Left ventricle myocardium inferior (tissue), 1 donor: ENCODE results near the gene CIB4. TPM values are rescaled to one million over a fixed set of nuclear protein-coding genes. Genes with fewer than 3 reads are reported as not detected.

Source experiments
- DNase-seq: peaks from one replicate; pipeline ENCODE4 v3.0.0-alpha.2; 2020
- H3K27ac ChIP-seq: fragments of 200-600 bp; replicated peaks from 2 replicates; pipeline ENCODE4 v1.8.0; 2021
- H3K27me3 ChIP-seq: fragments of 200-600 bp; 2 replicates; pipeline ENCODE4 v1.8.0; 2021; ENCODE audit warnings: low read depth
- H3K36me3 ChIP-seq: fragments of 200-600 bp; 2 replicates; pipeline ENCODE4 v1.8.0; 2021
- H3K4me1 ChIP-seq: fragments of 200-600 bp; 2 replicates; pipeline ENCODE4 v1.8.0; 2021
- H3K4me3 ChIP-seq: fragments of 200-600 bp; 2 replicates; pipeline ENCODE4 v1.8.0; 2021; ENCODE audit warnings: mild to moderate bottlenecking, moderate library complexity
- H3K9me3 ChIP-seq: fragments of 200-600 bp; replicated peaks from 2 replicates; pipeline ENCODE4 v1.8.0; 2021
- CTCF ChIP-seq: fragments of 200-600 bp; IDR thresholded peaks from 2 replicates; pipeline ENCODE4 v1.8.0; 2021; ENCODE audit warnings: antibody characterized with exemption, mild to moderate bottlenecking, borderline replicate concordance
- intact Hi-C: fragments of 100-400 bp; cut with micrococcal nuclease; formaldehyde crosslinking; loops from one replicate; pipeline ENCODE4 v1.11.0; 2022
- long read RNA-seq: library from polyadenylated mRNA; unstranded; transcript quantifications from one replicate; pipeline ENCODE4 v2.0.0, GENCODE V29; 2021
- total RNA-seq: library from RNA; stranded (reverse); fragmentation: NEBNext Ultra II Directional; extraction: Animal tissue kit (Norgen Biotek cat#: 25700); gene quantifications from one replicate; pipeline ENCODE4 v1.2.1, GENCODE V29; 2021
- donor health status: DM: no; HTN: yes; CAD: no; lungs with severe emphysema.

CIB4 gene
- not detected for total RNA-seq
- long read RNA-seq: 0 reads

- intact Hi-C loops: no loop called here
- H3K36me3 ChIP-seq: no peaks in the 10 kb centered on the region
- peaks cover 78% of the 10 kb centered on the region for H3K27me3 ChIP-seq
- DNase-seq: no peak
- no peak within 1 kb of the TSS for H3K4me3 ChIP-seq
- no peaks in the 10 kb centered on the region for H3K9me3 ChIP-seq
- H3K27ac ChIP-seq: no peak within 1 kb of the TSS
- TF ChIP-seq CTCF: no peak
- H3K4me1 ChIP-seq: no peaks in the 10 kb centered on the region
Observed at GRCh38 chr2:26640781-26641564, at the start of gene CIB4. Gene CIB4, minus strand, starts transcription at chr2:26641366. Its CDS starts 52 bp downstream, at chr2:26641314.

GRCh38 chr2:26687801-26688200, 46.6 kb upstream of the CIB4 start:
- peaks cover 47% of the 10 kb centered on the region for H3K27me3 ChIP-seq
- no peak overlapping the region for H3K27ac ChIP-seq
- peaks cover 15% of the 10 kb centered on the region for H3K4me1 ChIP-seq
- intact Hi-C loops: no loop called here
- H3K36me3 ChIP-seq: no peaks in the 10 kb centered on the region
- no peak overlapping the region for H3K4me3 ChIP-seq
- TF ChIP-seq CTCF: no peak
- H3K9me3 ChIP-seq: no peaks in the 10 kb centered on the region
- DNase-seq: no peak

- intact Hi-C loops: no loop called here
Observed at GRCh38 chr2:26687328-26687727, 46.2 kb upstream of the CIB4 start.

GRCh38 chr2:26685989-26686839, 45.0 kb upstream of the CIB4 start:
- peaks cover 4% of the 10 kb centered on the region for H3K4me1 ChIP-seq
- no peak overlapping the region for H3K4me3 ChIP-seq
- no peaks in the 10 kb centered on the region for H3K9me3 ChIP-seq
- no peak for DNase-seq
- no peak overlapping the region for H3K27ac ChIP-seq
- H3K36me3 ChIP-seq: no peaks in the 10 kb centered on the region
- intact Hi-C loops: no loop called here
- TF ChIP-seq CTCF: no peak
- peaks cover 36% of the 10 kb centered on the region for H3K27me3 ChIP-seq

More at GRCh38 chr2:26687328-26687727, 46.2 kb upstream of the CIB4 start:
- Histone ChIP-seq H3K27me3 (peaks cover 46% of the 10 kb centered on the region), H3K4me1 (peaks cover 15% of the 10 kb centered on the region), H3K4me3 (no peak overlapping the region), H3K27ac (no peak overlapping the region), H3K9me3 (no peaks in the 10 kb centered on the region), H3K36me3 (no peaks in the 10 kb centered on the region)
- no peak for TF ChIP-seq CTCF
- no peak for DNase-seq

GRCh38 chr2:26685341-26685740, 44.2 kb upstream of the CIB4 start:
- H3K4me1 ChIP-seq: no peaks in the 10 kb centered on the region
- H3K27ac ChIP-seq: no peak overlapping the region
- no peak for TF ChIP-seq CTCF
- intact Hi-C loops: no loop called here
- no peak overlapping the region for H3K4me3 ChIP-seq
- DNase-seq: no peak
- H3K9me3 ChIP-seq: no peaks in the 10 kb centered on the region
- H3K27me3 ChIP-seq: peaks cover 32% of the 10 kb centered on the region
- no peaks in the 10 kb centered on the region for H3K36me3 ChIP-seq
